GM12873 (cell line): ENCODE measurements around the gene STAB1.

Experiments used
- CTCF ChIP-seq: IDR thresholded peaks from 2 replicates; pipeline ENCODE4 v1.5.1; 2012; ENCODE audit warnings: low read depth, mild to moderate bottlenecking, moderate library complexity, low read length, control low read depth; ENCODE audit not compliant: insufficient read depth; ENCODE audit errors: missing control alignments

Gene STAB1

GRCh38 chr3:52469001-52469400 lies 26.1 kb upstream of the STAB1 start:
- TF ChIP-seq CTCF: no peak

GRCh38 chr3:52470920-52471319 lies 24.2 kb upstream of the STAB1 start:
- no peak for TF ChIP-seq CTCF

GRCh38 chr3:52471371-52472238 lies 23.5 kb upstream of the STAB1 start:
- TF ChIP-seq CTCF: peak; percentile 84

GRCh38 chr3:52472239-52473000 lies 22.7 kb upstream of the STAB1 start:
- TF ChIP-seq CTCF: no peak

- no peak for TF ChIP-seq CTCF
Measured at GRCh38 chr3:52473026-52473425, 22.1 kb upstream of the STAB1 start.

- no peak for TF ChIP-seq CTCF
Measured at GRCh38 chr3:52477076-52477795, 17.9 kb upstream of the STAB1 start.

GRCh38 chr3:52477796-52478095 lies 17.4 kb upstream of the STAB1 start:
- no peak for TF ChIP-seq CTCF
